ENCODE results near the gene EVA1A.

GRCh38 chr2:75577280-75577679, 16.5 kb upstream of the EVA1A start:
- TF ChIP-seq CTCF (IDR thresholded peaks at IDR 0.05) (no peak), POLR2A (IDR thresholded peaks at IDR 0.05) (no peak)
